ENCODE results near the gene RPGR. TPM values are rescaled to one million over a fixed set of nuclear protein-coding genes. Genes with fewer than 3 reads are reported as not detected.

RPGR gene
- polyA plus RNA-seq, 1 donor from 2014 or later = 6.5 TPM

- H3K79me2 ChIP-seq (replicated peaks; ENCODE audit: insufficient read depth, low read length) = no peaks in the 10 kb centered on the region
- H3K9ac ChIP-seq (ENCODE audit: low read length) = no peak overlapping the region
- H3K27me3 ChIP-seq (ENCODE audit: insufficient read depth, low read depth, low read length) = no peaks in the 10 kb centered on the region
- H3F3A ChIP-seq (ENCODE audit: insufficient read depth, low read length, poor library complexity, severe bottlenecking) = no peaks in the 10 kb centered on the region
- H2AFZ ChIP-seq (ENCODE audit: low read depth, low read length) = no peak overlapping the region
- H3K9me3 ChIP-seq (ENCODE audit: low read length) = no peaks in the 10 kb centered on the region
- no peaks in the 10 kb centered on the region for H3K9me2 ChIP-seq (ENCODE audit: insufficient read depth, low read length)
- H3K36me3 ChIP-seq (ENCODE audit: insufficient read depth, low read length) = no peaks in the 10 kb centered on the region
- H3K4me2 ChIP-seq (ENCODE audit: low read length) = no peak overlapping the region
- H3K27ac ChIP-seq (ENCODE audit: low read length) = no peak overlapping the region
- H3K4me3 ChIP-seq (ENCODE audit: low read length) = no peak overlapping the region
- TF ChIP-seq RAD21 (conservative IDR thresholded peaks at IDR 0.05) (no peak), TAF1 (IDR thresholded peaks at IDR 0.05; ENCODE audit: low read depth) (no peak), EP300 (conservative IDR thresholded peaks at IDR 0.05; ENCODE audit: poor library complexity, severe bottlenecking) (no peak), SMC3 (conservative IDR thresholded peaks at IDR 0.05; ENCODE audit: poor library complexity) (no peak), MXI1 (conservative IDR thresholded peaks at IDR 0.05; ENCODE audit: poor library complexity, severe bottlenecking) (no peak), CTCF (IDR thresholded peaks at IDR 0.05; ENCODE audit: poor library complexity, severe bottlenecking) (no peak), REST (IDR thresholded peaks at IDR 0.05; ENCODE audit: borderline replicate concordance) (no peak), POLR2AphosphoS5 (IDR thresholded peaks at IDR 0.05) (no peak), EZH2 (IDR thresholded peaks at IDR 0.05; ENCODE audit: borderline replicate concordance, insufficient read depth, low read length, poor library complexity, severe bottlenecking) (no peak)
- no peaks in the 10 kb centered on the region for H4K20me1 ChIP-seq (ENCODE audit: insufficient read depth)
Observed at GRCh38 chrX:38336538-38337240, 9.4 kb upstream of the RPGR start.

- no peaks in the 10 kb centered on the region for H3K27me3 ChIP-seq (ENCODE audit: insufficient read depth, low read depth, low read length)
- no peaks in the 10 kb centered on the region for H4K20me1 ChIP-seq (ENCODE audit: insufficient read depth)
- no peak overlapping the region for H3K4me3 ChIP-seq (ENCODE audit: low read length)
- no peaks in the 10 kb centered on the region for H3F3A ChIP-seq (ENCODE audit: insufficient read depth, low read length, poor library complexity, severe bottlenecking)
- H3K4me2 ChIP-seq (ENCODE audit: low read length) = no peak overlapping the region
- no peak overlapping the region for H3K27ac ChIP-seq (ENCODE audit: low read length)
- H3K9me2 ChIP-seq (ENCODE audit: insufficient read depth, low read length) = no peaks in the 10 kb centered on the region
- H2AFZ ChIP-seq (ENCODE audit: low read depth, low read length) = no peak overlapping the region
- no peak for TF ChIP-seq POLR2AphosphoS5 (IDR thresholded peaks at IDR 0.05)
- peak; percentile 69 for TF ChIP-seq CTCF (IDR thresholded peaks at IDR 0.05; ENCODE audit: poor library complexity, severe bottlenecking)
- TF ChIP-seq RAD21 (conservative IDR thresholded peaks at IDR 0.05) = peak; percentile 76
- peak; percentile 66 for TF ChIP-seq SMC3 (conservative IDR thresholded peaks at IDR 0.05; ENCODE audit: poor library complexity)
- H3K36me3 ChIP-seq (ENCODE audit: insufficient read depth, low read length) = no peaks in the 10 kb centered on the region
- H3K9me3 ChIP-seq (ENCODE audit: low read length) = no peaks in the 10 kb centered on the region
- H3K79me2 ChIP-seq (replicated peaks; ENCODE audit: insufficient read depth, low read length) = no peaks in the 10 kb centered on the region
- H3K9ac ChIP-seq (ENCODE audit: low read length) = no peak overlapping the region
Observed at GRCh38 chrX:38335382-38335781, 8.1 kb upstream of the RPGR start.

All from neural cell (in vitro differentiated cells).